ENCODE results near the gene B3GNT7. TPM values are rescaled to one million over a fixed set of nuclear protein-coding genes. Genes with fewer than 3 reads are reported as not detected.

B3GNT7 gene
- total and polyA plus RNA-seq, 12 donors, result 2.2 to 71.6 (median 47.7) TPM

GRCh38 chr2:231364961-231365810 is 30.3 kb upstream of the B3GNT7 start:
- Histone ChIP-seq H3K27ac (peak overlapping the region in 1 of 5 donors; percentile 56), H3K27me3 (no peaks in the 10 kb centered on the region), H3K9me3 (replicated peaks in 1 of 3) (no peaks in the 10 kb centered on the region), H3K4me3 (no peak overlapping the region), H3K36me3 (replicated peaks in 1 of 2) (peaks cover 0 to 5% of the 10 kb centered on the region in 2 donors), H3K4me1 (replicated peaks in 1 of 2) (no peaks in the 10 kb centered on the region)
- intact Hi-C loops (cut with DNase I), result no loop called here
- TF ChIP-seq POLR2A (IDR thresholded peaks at IDR 0.05), result no peak
- no peak for TF ChIP-seq CTCF (IDR thresholded peaks at IDR 0.05)
- DNase-seq, result peak in 3 of 7 donors; percentile 5 to 71 (median 21)
- WGBS, 4 donors, result 74 to 82% (median 78%) methylated on average over 20 to 22 of the region's 22 CpGs

- Histone ChIP-seq H3K4me1 (replicated peaks in 1 of 2) (no peaks in the 10 kb centered on the region), H3K27me3 (no peaks in the 10 kb centered on the region), H3K4me3 (no peak overlapping the region), H3K27ac (no peak overlapping the region), H3K9me3 (replicated peaks in 1 of 3) (no peaks in the 10 kb centered on the region), H3K36me3 (replicated peaks in 1 of 2) (no peaks in the 10 kb centered on the region)
- TF ChIP-seq CTCF (IDR thresholded peaks at IDR 0.05) (no peak), POLR2A (IDR thresholded peaks at IDR 0.05) (no peak)
- 66 to 82% (median 79%) methylated on average over 7 to 8 of the region's 8 CpGs for WGBS, 4 donors
- peak in 1 of 7 donors; percentile 13 for DNase-seq
- intact Hi-C loops (cut with DNase I), result no loop called here
Observed at GRCh38 chr2:231367178-231367577, 28.3 kb upstream of the B3GNT7 start.

- intact Hi-C loops (cut with DNase I), result no loop called here
- TF ChIP-seq POLR2A (IDR thresholded peaks at IDR 0.05), result no peak
- Histone ChIP-seq H3K9me3 (replicated peaks in 1 of 3) (no peaks in the 10 kb centered on the region), H3K27me3 (no peaks in the 10 kb centered on the region), H3K27ac (no peak overlapping the region), H3K4me1 (replicated peaks in 1 of 2) (no peaks in the 10 kb centered on the region), H3K36me3 (replicated peaks in 1 of 2) (no peaks in the 10 kb centered on the region), H3K4me3 (no peak overlapping the region)
- 84 to 86% (median 85%) methylated on average over 18 to 23 of the region's 23 CpGs for WGBS, 4 donors
- DNase-seq, result no peak
Observed at GRCh38 chr2:231369580-231370428, 25.7 kb upstream of the B3GNT7 start.

GRCh38 chr2:231370429-231370748 is 25.1 kb upstream of the B3GNT7 start:
- TF ChIP-seq CTCF (IDR thresholded peaks at IDR 0.05) (no peak), POLR2A (IDR thresholded peaks at IDR 0.05) (no peak)
- no peaks in the 10 kb centered on the region for H3K36me3 ChIP-seq (replicated peaks in 1 of 2)
- intact Hi-C loops (cut with DNase I), result no loop called here

More at GRCh38 chr2:231370429-231370748, 25.1 kb upstream of the B3GNT7 start:
- no peak for DNase-seq
- Histone ChIP-seq H3K27ac (no peak overlapping the region), H3K27me3 (no peaks in the 10 kb centered on the region), H3K9me3 (replicated peaks in 1 of 3) (no peaks in the 10 kb centered on the region), H3K4me3 (no peak overlapping the region), H3K4me1 (replicated peaks in 1 of 2) (no peaks in the 10 kb centered on the region)
- WGBS, 4 donors, result 60 to 90% (median 81%) methylated on average over 1 to 6 of the region's 6 CpGs; no CpG with 5 or more reads in 1 of the 4 donors
